Hematopoietic multipotent progenitor cell treated with erythropoietin and hydrocortisone succinate and interleukin-3 and kit ligand, for 15 days (in vitro differentiated cells): Measurements from ENCODE around the gene REEP6.
A peak's percentile ranks its signal among the peaks of the same experiment; 100 is the strongest.
"Not testable (repeated sequence)": the region's sequence is repeated elsewhere in the genome, so short reads cannot be mapped to it uniquely, and the experiment has no call there.

Experiments
- DNase-seq: peaks from one replicate; pipeline ENCODE4 v3.0.0-alpha.2; 2015; ENCODE audit warnings: low spot score

The REEP6 gene

GRCh38 chr19:1507763-1508506 lies 17.0 kb downstream of the REEP6 start:
- peak; percentile 86 for DNase-seq

- no peak for DNase-seq
Measured at GRCh38 chr19:1508507-1508856, 17.5 kb downstream of the REEP6 start.

GRCh38 chr19:1509602-1510441 lies 18.8 kb downstream of the REEP6 start:
- DNase-seq = no peak

GRCh38 chr19:1510442-1510806 lies 19.4 kb downstream of the REEP6 start:
- no peak for DNase-seq

- no peak for DNase-seq
Measured at GRCh38 chr19:1510807-1511206, 19.8 kb downstream of the REEP6 start.

- DNase-seq = no peak
Measured at GRCh38 chr19:1511318-1512317, 20.6 kb downstream of the REEP6 start.

GRCh38 chr19:1512671-1513498 lies 21.9 kb downstream of the REEP6 start, which contains the start of gene ADAMTSL5:
ADAMTSL5 (minus strand) TSS chr19:1513019; CDS start chr19:1510943, 2,076 bp downstream.
- peak; percentile 47 for DNase-seq

- DNase-seq = peak; percentile 65
Measured at GRCh38 chr19:1513499-1514294, 22.7 kb downstream of the REEP6 start.

- no peak for DNase-seq
Measured at GRCh38 chr19:1514295-1514661, 23.3 kb downstream of the REEP6 start.

GRCh38 chr19:1514986-1515721 lies 24.2 kb downstream of the REEP6 start:
- no peak for DNase-seq

GRCh38 chr19:1516395-1516753 lies 25.4 kb downstream of the REEP6 start:
- DNase-seq = no peak

GRCh38 chr19:1518471-1518870 lies 27.5 kb downstream of the REEP6 start:
- no peak for DNase-seq

GRCh38 chr19:1519802-1520201 lies 28.8 kb downstream of the REEP6 start:
- DNase-seq = not testable (repeated sequence)

GRCh38 chr19:1520203-1520780 lies 29.3 kb downstream of the REEP6 start:
- no peak for DNase-seq

- no peak for DNase-seq
Measured at GRCh38 chr19:1521636-1522035, 30.7 kb downstream of the REEP6 start.

GRCh38 chr19:1522061-1522460 lies 31.1 kb downstream of the REEP6 start:
- no peak for DNase-seq

GRCh38 chr19:1522838-1523237 lies 31.9 kb downstream of the REEP6 start:
- DNase-seq = no peak

GRCh38 chr19:1523412-1524286 lies 32.7 kb downstream of the REEP6 start, which contains the start of gene PLK5:
PLK5 (plus strand) TSS chr19:1524077; CDS start chr19:1526997, 2,920 bp downstream.
- DNase-seq = no peak
